SK-N-SH (cell line): ENCODE data around the gene KSR2. TPM values are rescaled to one million over a fixed set of nuclear protein-coding genes. Genes with fewer than 3 reads are reported as not detected.

ENCODE experiments used
- CTCF ChIA-PET: fragments of 300-600, 350-600 bp; formaldehyde crosslinking; extraction: SDS; loops from one replicate; lab custom pipeline; 2021; lab: Yijun Ruan, JAX
- POLR2A ChIA-PET: fragments of 350-600 bp; sonication (Branson Sonifier 250); formaldehyde crosslinking; extraction: SDS; loops from one replicate; lab custom pipeline; 2020; ENCODE audit warnings: antibody characterized with exemption, inconsistent platforms; lab: Yijun Ruan, JAX
- DNase-seq: peaks from one replicate; pipeline ENCODE4 v3.0.0; 2012
- H2AFZ ChIP-seq: fragments of 200-600 bp; sonication (generic); 2 replicates; pipeline ENCODE4 v1.8.1; 2016; ENCODE audit warnings: antibody characterized with exemption, mild to moderate bottlenecking, low read depth
- H3F3A ChIP-seq: fragments of 200-600 bp; sonication (generic); replicated peaks from 2 replicates; pipeline ENCODE3; 2016; ENCODE audit warnings: antibody characterized with exemption, mild to moderate bottlenecking; ENCODE audit not compliant: insufficient read depth
- H3K27ac ChIP-seq, 2 experiments: fragments of 200-500 bp in 1 of 2; fragments of 200-600 bp in 1 of 2; sonication (Bioruptor generic) in 1 of 2; sonication (generic), shearing (Covaris generic) in 1 of 2; 2 replicates each; pipeline versions ENCODE4 v1.5.1 to v1.6.1; 2014 to 2016; ENCODE audit warnings: low read depth in 2 of 2, inconsistent platforms in 1 of 2, low read length in 1 of 2, mild to moderate bottlenecking in 1 of 2, mixed read lengths in 1 of 2
- H3K27me3 ChIP-seq: fragments of 200-600 bp; sonication (generic), shearing (Covaris generic); 2 replicates; pipeline ENCODE4 v1.6.1; 2016; ENCODE audit warnings: mixed run types; ENCODE audit not compliant: insufficient read depth
- H3K36me3 ChIP-seq, 2 experiments: fragments of 200-500 bp in 1 of 2; fragments of 200-600 bp in 1 of 2; sonication (Bioruptor generic) in 1 of 2; sonication (generic) in 1 of 2; replicated peaks in 1 of 2; 2 replicates each; pipeline versions ENCODE3 to v1.5.1; 2014 to 2016; ENCODE audit warnings: low read length in 1 of 2, mild to moderate bottlenecking in 1 of 2; ENCODE audit not compliant: insufficient read depth in 2 of 2, control insufficient read depth in 1 of 2
- H3K4me1 ChIP-seq, 2 experiments: fragments of 200-500 bp in 1 of 2; fragments of 200-600 bp in 1 of 2; sonication (Bioruptor generic) in 1 of 2; sonication (generic), shearing (Covaris generic) in 1 of 2; 2 replicates each; pipeline versions ENCODE4 v1.5.1 to v1.6.1; 2014 to 2016; ENCODE audit warnings: low read depth in 1 of 2, low read length in 1 of 2, mixed run types in 1 of 2; ENCODE audit not compliant: insufficient read depth in 2 of 2, control insufficient read depth in 1 of 2
- H3K4me2 ChIP-seq: fragments of 200-600 bp; sonication (generic), shearing (Covaris generic); 2 replicates; pipeline ENCODE4 v1.6.1; 2017; ENCODE audit warnings: mixed run types
- H3K4me3 ChIP-seq, 2 experiments: fragments of 200-500 bp in 1 of 2; fragments of 200-600 bp in 1 of 2; sonication (Bioruptor generic) in 1 of 2; sonication (generic), shearing (Covaris generic) in 1 of 2; 2 replicates each; pipeline versions ENCODE4 v1.5.1 to v1.8.1; 2014 to 2016; ENCODE audit warnings: low read depth in 2 of 2, inconsistent platforms in 1 of 2, low read length in 1 of 2, mild to moderate bottlenecking in 1 of 2, mixed read lengths in 1 of 2, moderate library complexity in 1 of 2
- H3K79me2 ChIP-seq: fragments of 200-600 bp; sonication (generic); 2 replicates; pipeline ENCODE4 v1.8.1; 2017; ENCODE audit warnings: mild to moderate bottlenecking; ENCODE audit not compliant: insufficient read depth
- H3K9ac ChIP-seq: fragments of 200-600 bp; sonication (generic); 2 replicates; pipeline ENCODE4 v1.6.1; 2017; ENCODE audit warnings: mixed run types
- H3K9me2 ChIP-seq: fragments of 200-600 bp; sonication (generic); 2 replicates; pipeline ENCODE4 v1.6.1; 2017; ENCODE audit warnings: mixed run types
- H3K9me3 ChIP-seq: fragments of 200-600 bp; sonication (generic); 2 replicates; pipeline ENCODE4 v1.6.1; 2017; ENCODE audit warnings: mixed run types, mild to moderate bottlenecking, moderate library complexity
- H4K20me1 ChIP-seq: fragments of 200-600 bp; sonication (generic); 2 replicates; pipeline ENCODE4 v1.6.1; 2017; ENCODE audit warnings: mild to moderate bottlenecking, mixed run types; ENCODE audit not compliant: insufficient read depth
- EZH2phosphoT487 ChIP-seq: fragments of 200-600 bp; sonication (generic); IDR thresholded peaks from 2 replicates; pipeline ENCODE4 v1.6.1; 2017; ENCODE audit warnings: low read depth, mixed run types, mild to moderate bottlenecking, antibody characterized with exemption, moderate library complexity, borderline replicate concordance
- FOXM1 ChIP-seq: IDR thresholded peaks from 2 replicates; pipeline ENCODE4 v1.4.0; 2012; ENCODE audit warnings: low read depth, mild to moderate bottlenecking
- TEAD4 ChIP-seq: IDR thresholded peaks from 2 replicates; pipeline ENCODE4 v1.4.0; 2012; ENCODE audit warnings: mild to moderate bottlenecking, borderline replicate concordance; ENCODE audit not compliant: insufficient read depth
- YY1 ChIP-seq: IDR thresholded peaks from 2 replicates; pipeline ENCODE4 v1.4.0; 2012; ENCODE audit warnings: low read depth, mild to moderate bottlenecking
- WGBS: methylation state at CpG from one replicate; pipeline ENCODE4 v1.1.6; 2017; ENCODE audit warnings: low lambda C conversion rate; 5-methylcytosine and 5-hydroxymethylcytosine counted together
- polyA plus RNA-seq, 3 experiments: library from polyadenylated mRNA; depleted of rRNA; stranded (reverse); fragments of >200 nt; gene quantifications; 2 replicates each; pipeline ENCODE4 v1.2.3, GENCODE V29; 2012
- TF ChIP-seq, protein P1 (sequence below): IDR thresholded peaks from 2 replicates; pipeline ENCODE4 v1.4.0; 2012; ENCODE audit warnings: low read depth, borderline replicate concordance

KSR2 gene
- polyA plus RNA-seq, 1 of the 3 experiments (the other 2 are of a cell fraction) = 0.12 TPM

DNA sequence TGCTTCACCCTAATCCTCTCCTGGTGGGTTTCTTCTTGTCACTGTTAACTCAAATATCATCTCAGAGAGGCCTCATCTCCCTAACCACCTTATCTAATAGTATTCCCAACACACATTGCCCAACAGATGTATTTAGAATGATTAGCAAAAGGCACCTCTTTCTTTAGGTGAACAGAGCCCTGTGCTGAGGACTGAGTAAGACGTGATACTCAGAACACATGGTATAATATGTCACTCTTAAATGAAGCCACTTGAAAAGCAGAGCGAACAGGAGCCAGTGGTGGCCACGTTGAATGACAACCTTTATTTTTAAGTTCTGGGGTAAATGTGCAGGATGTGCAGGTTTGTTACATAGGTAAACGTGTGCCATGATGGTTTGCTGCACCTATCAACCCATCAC lies 1.5 kb upstream of the KSR2 start:
- POLR2A ChIA-PET = no interaction called here
- H4K20me1 ChIP-seq = no peaks in the 10 kb centered on the region

DNA sequence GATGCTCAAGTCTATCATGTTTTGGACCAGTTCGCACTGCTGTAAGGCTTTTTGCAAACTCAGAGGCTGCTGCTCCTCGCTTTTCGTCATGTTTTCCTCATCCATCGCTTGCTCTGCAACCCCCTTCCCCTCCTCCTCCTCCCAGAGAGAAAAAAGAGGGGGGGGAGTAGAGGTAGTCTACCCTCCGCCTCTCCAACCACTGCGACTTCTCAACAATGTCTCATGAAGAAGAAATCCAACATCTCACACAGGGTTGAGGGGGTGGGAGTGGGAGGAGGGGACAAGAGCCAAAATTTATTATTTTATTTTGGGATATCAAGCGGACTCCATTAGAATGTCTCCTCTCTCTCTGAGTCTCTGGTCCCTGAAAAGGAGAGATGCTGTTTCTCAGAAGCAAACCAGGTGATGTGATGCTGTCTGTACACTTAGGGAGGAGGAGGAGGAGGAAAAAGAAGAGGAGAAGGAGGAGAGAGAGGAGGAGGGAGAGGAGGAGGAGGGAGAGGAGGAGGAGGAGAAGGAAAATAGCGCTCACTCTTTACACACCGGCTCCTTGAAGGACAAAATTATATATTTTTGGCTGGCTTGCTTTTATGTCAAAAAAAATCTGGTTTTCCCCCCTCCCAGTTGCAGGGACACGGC lies 520 bp downstream of the KSR2 start:
- Histone ChIP-seq H3K36me3 (no peaks in the 10 kb centered on the region), H3K9me3 (no peaks in the 10 kb centered on the region), H3K27ac (no peak overlapping the region; a peak in 1 of 4 replicates), H3F3A (no peaks in the 10 kb centered on the region), H3K9me2 (no peaks in the 10 kb centered on the region), H3K9ac (no peak overlapping the region), H3K79me2 (no peaks in the 10 kb centered on the region), H3K4me1 (peaks cover 0 to 3% of the 10 kb centered on the region in 2 experiments; a peak in 1 of 4 replicates), H2AFZ (peak overlapping the region; percentile 70; the same call in 1 of the 2 replicates), H3K4me2 (peak overlapping the region; percentile 80), H3K4me3 (peak overlapping the region; percentile 57 to 61), H3K27me3 (peaks cover 4% of the 10 kb centered on the region; the same call in 1 of the 2 replicates), H4K20me1 (no peaks in the 10 kb centered on the region)
- WGBS = 3% methylated on average over 10 of the region's 10 CpGs
- ChIA-PET CTCF (no interaction called here), POLR2A (no interaction called here)
- TF ChIP-seq YY1 (no peak), FOXM1 (no peak), EZH2phosphoT487 (no peak)
- TF ChIP-seq, protein P1, sequence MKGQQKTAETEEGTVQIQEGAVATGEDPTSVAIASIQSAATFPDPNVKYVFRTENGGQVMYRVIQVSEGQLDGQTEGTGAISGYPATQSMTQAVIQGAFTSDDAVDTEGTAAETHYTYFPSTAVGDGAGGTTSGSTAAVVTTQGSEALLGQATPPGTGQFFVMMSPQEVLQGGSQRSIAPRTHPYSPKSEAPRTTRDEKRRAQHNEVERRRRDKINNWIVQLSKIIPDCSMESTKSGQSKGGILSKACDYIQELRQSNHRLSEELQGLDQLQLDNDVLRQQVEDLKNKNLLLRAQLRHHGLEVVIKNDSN = no peak
- peak; percentile 46 for DNase-seq

More for the DNA sequence above, 1.5 kb upstream of the KSR2 start:
- H3K4me3 ChIP-seq = no peak overlapping the region
- peaks cover 0 to 3% of the 10 kb centered on the region in 2 experiments; a peak in 1 of 4 replicates for H3K4me1 ChIP-seq
- no peak overlapping the region for H3K4me2 ChIP-seq
- H3K9ac ChIP-seq = no peak overlapping the region
- H3K36me3 ChIP-seq = no peaks in the 10 kb centered on the region
- no peaks in the 10 kb centered on the region for H3K9me2 ChIP-seq
- TF ChIP-seq TEAD4 = no peak
- no peaks in the 10 kb centered on the region for H3K79me2 ChIP-seq
- CTCF ChIA-PET = interaction anchor here (1.1 kb wide), 1 partner anchor 405 kb away, joined by 3 read pairs; no protein-coding TSS in a partner anchor
- no peak overlapping the region for H2AFZ ChIP-seq
- H3K27me3 ChIP-seq = peaks cover 4% of the 10 kb centered on the region; the same call in 1 of the 2 replicates
- H3K27ac ChIP-seq = no peak overlapping the region
- H3K9me3 ChIP-seq = no peaks in the 10 kb centered on the region
- 55% methylated on average over 4 of the region's 4 CpGs for WGBS
- no peak for DNase-seq
- H3F3A ChIP-seq = no peaks in the 10 kb centered on the region

DNA sequence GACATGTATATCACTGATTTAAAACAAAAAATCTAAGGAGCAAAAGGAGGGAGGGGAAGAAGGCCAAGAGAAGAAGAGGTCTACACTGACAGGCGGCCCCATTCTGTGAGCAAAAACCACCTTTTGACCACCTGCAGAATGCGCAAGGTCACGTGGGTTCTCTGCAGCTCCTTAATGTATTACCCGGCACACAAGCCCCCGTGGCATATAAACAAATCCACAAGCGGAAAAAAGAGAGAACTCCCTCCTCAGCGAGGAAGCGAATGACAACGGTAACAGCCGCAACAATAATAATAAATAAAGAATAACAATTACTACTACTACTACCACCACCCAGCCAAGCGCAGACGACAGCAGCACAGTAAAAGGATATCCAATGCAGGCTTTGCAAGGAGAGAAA lies 1.3 kb downstream of the KSR2 start:
- 77% methylated on average over 12 of the region's 12 CpGs for WGBS
- DNase-seq = no peak
- Histone ChIP-seq H3K79me2 (no peaks in the 10 kb centered on the region), H3K4me3 (no peak overlapping the region; a peak in 1 of 4 replicates), H3K27ac (no peak overlapping the region), H3K9ac (no peak overlapping the region), H3K36me3 (no peaks in the 10 kb centered on the region), H3K4me1 (peaks cover 0 to 3% of the 10 kb centered on the region in 2 experiments; a peak in 1 of 4 replicates), H2AFZ (no peak overlapping the region), H3K4me2 (no peak overlapping the region), H4K20me1 (no peaks in the 10 kb centered on the region), H3K27me3 (peaks cover 4% of the 10 kb centered on the region; the same call in 1 of the 2 replicates), H3K9me2 (no peaks in the 10 kb centered on the region), H3K9me3 (no peaks in the 10 kb centered on the region), H3F3A (no peaks in the 10 kb centered on the region)
- TF ChIP-seq YY1 = no peak
- ChIA-PET POLR2A (no interaction called here), CTCF (no interaction called here)
